Astrocyte of the hippocampus (primary cell): ENCODE measurements around the gene CHAC2.
"Not testable (repeated sequence)": the region's sequence is repeated elsewhere in the genome, so short reads cannot be mapped to it uniquely, and the experiment has no call there.

ENCODE experiments used
- DNase-seq: peaks from one replicate; pipeline ENCODE4 v3.0.0; 2011; ENCODE audit warnings: low read depth, low spot score

Gene CHAC2

GRCh38 chr2:53778536-53779162, 11.0 kb downstream of the CHAC2 start:
- no peak for DNase-seq

GRCh38 chr2:53780056-53780455, 12.5 kb downstream of the CHAC2 start:
- no peak for DNase-seq

DNA sequence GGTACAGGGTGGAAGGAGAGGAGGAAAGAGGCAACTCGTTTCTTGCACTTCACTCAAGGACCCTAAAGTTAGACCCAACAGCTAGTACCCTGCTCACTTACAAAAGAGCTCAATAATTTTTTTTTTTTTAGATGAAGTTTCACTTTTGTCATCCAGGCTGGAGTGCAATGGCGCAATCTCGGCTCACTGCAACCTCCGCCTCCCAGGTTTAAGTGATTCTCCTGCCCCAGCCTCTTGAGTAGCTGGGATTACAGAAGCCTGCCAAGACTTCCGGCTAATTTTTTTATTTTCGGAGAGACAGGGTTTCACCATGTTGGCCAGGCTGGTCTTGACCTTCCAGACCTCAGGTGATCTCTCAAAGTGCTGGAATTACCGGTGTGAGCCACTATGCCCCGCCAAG, 15.1 kb downstream of the CHAC2 start:
- no peak for DNase-seq

DNA sequence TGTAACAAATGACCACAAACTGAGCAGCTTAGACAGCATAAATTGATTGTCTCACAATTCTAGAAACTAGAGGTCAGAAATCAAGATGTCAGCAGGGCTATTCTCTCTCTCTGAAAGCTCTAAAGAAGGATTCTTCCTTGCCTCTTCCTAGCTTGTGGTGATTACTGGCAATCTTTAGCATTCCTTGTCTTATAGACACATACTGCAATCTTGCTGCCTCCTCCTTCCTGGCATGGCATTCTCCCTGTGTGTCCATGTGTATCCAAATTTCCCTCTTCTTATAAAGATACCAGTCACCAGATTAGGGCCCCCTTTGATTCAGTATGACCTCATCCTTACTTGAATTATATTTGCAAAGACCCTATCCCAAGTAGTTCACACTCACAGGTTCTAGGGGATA, 16.8 kb downstream of the CHAC2 start:
- peak; percentile 10 for DNase-seq

GRCh38 chr2:53785366-53785765, 17.8 kb downstream of the CHAC2 start:
- DNase-seq, result peak; percentile 16

- DNase-seq, result peak; percentile 68
Observed at GRCh38 chr2:53786352-53786704, 18.7 kb downstream of the CHAC2 start.

- DNase-seq, result peak; percentile 96
Observed at GRCh38 chr2:53786705-53787613, 19.4 kb downstream of the CHAC2 start, which contains the start of the genes ASB3 and ERLEC1. TSS of gene ASB3 (minus strand) at chr2:53786953. CDS start at chr2:53765572, 21,381 bp downstream. TSS of gene ERLEC1 (plus strand) at chr2:53787044. CDS start at chr2:53787211, 167 bp downstream.

DNA sequence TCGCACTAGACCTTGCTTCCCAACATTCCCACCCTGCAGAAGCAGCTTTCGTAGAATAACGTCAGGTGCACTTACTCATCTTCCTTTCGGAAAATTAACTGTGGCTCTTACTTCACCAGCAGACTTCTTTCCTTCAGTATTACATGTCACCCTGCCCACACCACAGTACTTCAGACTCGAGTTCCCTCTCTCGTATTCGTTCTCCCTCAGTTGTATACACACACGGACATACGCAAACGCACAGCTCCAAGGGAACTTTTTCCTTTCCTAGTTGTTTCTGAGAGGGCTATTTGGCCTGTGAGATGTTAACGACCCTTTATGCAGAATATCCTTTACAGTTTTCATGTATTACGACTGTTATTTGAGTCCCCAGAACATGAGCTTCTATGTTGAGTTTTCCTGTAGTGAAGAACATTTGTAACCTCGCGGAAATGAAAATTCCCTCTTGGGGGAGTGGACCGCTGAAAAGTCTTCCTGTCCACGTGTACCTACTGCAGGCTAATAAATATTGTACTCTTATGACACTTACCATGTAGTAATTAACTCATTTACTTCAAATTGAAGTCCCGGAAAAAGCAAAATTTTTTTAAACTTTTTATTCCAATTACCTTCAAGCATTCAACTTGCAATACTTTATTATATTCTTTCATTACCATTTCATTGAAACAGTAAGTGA, 20.1 kb downstream of the CHAC2 start:
- DNase-seq, result peak; percentile 28

DNA sequence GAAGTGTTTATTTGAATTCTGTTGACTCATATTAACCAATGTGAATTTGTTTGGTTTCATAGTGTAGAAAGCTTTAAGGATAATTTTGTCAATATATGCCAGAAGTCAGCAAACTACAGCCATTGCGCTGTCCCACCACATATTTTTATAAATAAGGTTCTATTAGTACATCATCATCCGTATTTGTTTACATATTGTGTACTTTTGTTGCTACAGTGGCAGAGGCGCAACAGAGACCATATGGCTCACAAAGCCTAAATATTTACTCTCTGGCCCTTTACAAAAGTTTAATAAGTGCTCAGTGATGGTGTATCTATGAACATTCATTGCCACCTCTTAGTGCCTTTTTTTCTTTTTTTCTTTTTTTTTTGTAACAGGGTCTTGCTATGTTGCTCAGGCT, 25.7 kb downstream of the CHAC2 start:
- no peak for DNase-seq

DNA sequence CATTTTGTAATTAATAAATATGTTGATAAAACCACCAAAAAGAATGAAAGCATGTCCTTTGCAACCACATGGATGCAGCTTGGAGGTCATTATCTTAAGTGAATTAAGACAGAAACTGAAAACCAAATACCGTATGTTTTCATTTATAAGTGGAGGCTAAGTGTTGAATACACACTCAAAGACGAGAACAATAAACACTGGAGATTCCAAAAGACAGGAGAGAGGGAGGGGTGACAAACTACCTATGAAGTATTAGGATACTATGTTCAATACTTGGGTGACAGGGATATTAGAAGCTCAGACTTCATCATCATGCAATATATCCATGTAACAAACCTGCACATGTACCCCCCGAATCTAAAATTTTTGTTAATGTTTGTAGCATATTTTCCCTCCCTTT, 26.2 kb downstream of the CHAC2 start:
- no peak for DNase-seq

DNA sequence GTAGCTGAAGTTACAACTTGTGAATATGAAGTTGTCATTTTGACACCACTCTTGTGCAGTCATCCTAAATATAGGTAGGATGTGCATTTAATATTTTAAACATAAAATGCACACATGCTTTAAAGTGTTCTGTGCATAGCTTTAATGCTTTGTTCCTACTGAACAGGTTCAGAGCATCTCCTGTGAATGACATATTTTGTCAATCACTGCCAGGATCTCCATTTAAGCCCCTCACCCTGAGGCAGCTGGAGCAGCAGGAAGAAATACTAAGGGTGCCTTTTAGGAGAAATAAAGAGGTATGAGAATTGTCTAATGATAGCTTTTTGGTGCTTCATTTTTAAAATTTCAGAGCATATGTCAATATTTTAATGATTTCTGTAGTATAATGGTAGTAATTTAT, 33.9 kb downstream of the CHAC2 start:
- no peak for DNase-seq

DNA sequence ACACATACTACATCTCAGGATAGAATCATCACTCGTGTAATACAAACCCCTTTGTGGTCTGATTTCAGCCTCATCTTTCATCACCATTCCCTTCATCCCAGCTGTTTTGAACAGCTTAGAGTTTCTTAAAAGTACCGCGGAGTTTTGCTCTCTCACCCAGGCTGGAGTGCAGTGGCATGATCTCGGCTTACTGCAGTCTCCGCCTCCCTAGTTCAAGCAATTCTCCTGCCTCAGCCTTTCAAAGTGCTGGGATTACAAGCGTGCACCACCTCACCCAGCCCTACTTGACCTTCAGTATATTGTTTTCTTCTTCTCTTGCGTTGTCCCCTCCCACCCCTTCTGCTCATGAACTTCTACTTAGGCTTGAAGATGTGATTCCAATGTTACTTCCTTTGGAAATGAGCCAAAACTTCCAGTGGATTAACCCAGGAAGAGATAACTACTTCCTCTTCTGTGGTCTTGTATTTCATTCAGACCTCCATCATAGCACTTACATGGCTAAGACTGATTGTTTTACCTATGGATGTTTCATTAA, 35.1 kb downstream of the CHAC2 start:
- DNase-seq, result no peak

DNA sequence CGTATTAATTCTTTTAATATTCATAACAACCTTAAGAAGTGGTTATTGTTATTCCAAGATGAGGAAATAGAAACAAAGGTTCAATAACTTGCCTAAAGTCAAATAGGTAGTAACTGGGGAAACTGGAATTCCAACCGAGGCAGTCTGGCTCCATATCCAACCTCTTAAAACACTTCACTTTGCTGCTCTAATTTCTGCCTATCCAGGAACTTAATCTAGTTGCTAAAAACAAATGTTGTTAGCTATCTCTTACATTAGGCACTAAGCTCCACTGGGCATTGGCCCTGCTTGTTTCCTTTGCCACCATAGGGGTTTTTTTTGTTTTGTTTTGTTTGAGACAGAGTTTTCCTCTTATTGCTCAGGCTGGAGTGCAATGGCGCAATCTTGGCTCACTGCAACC, 44.0 kb downstream of the CHAC2 start:
- DNase-seq, result no peak

DNA sequence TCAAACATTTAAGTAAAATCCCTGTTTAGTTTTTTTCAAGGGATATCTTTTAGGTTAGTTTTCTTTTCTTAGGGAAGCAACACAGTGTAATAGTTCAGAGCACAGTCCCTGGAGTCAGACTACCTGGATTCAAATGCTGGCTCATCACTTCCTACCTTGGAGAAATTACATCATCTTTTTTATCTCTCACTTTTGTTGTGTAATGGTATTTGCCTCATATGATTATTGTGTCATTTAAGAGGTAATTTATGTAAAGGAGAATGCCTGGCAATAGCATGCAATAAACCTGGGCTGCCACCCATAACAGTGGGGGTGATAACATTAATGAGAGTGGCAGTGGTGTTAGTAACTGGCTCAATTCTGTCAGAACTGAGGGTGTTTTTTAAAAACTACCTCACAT, 45.5 kb downstream of the CHAC2 start:
- DNase-seq, result no peak

- DNase-seq, result no peak
Observed at GRCh38 chr2:53818854-53819435, 51.3 kb downstream of the CHAC2 start.

DNA sequence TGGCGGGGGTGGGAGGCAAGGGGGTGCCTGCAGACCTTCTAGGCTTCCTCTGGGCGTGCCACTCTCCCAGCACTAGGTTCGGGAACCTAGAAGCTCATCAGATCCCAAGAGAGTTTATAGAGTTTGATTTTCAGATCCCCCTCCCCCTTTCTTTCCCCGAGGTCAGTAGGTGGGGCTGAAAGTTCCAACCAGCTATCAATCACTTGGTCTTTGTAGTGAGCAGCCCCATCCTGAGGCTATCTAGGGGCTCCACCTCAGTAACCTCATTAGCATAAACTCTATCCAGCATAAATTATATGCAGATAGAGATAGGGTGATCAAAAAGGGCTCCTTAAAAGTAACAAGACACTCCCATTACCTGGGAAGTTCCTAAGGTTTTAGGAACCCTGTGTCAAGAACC, 52.0 kb downstream of the CHAC2 start:
- no peak for DNase-seq

- no peak for DNase-seq
Observed at GRCh38 chr2:53820048-53820447, 52.4 kb downstream of the CHAC2 start.

DNA sequence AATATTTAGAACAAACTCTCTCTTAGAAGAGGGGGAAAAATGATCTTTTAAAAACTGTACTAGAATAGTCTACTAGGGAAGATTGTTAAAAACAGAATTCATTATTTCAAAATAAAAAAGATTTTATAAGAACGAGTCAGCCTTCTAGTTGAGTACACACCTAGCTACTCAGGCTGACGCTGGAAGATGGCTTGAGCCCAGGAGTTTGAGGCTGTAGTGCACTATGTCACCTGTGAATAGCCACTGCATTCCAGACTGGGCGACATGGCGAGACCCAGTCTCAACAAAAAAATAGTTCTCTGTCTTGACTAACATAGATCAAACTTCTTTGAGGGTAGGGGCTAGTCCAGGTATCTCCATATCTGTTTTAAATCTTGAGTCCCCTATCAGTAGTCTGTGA, 53.1 kb downstream of the CHAC2 start:
- peak; percentile 61 for DNase-seq

DNA sequence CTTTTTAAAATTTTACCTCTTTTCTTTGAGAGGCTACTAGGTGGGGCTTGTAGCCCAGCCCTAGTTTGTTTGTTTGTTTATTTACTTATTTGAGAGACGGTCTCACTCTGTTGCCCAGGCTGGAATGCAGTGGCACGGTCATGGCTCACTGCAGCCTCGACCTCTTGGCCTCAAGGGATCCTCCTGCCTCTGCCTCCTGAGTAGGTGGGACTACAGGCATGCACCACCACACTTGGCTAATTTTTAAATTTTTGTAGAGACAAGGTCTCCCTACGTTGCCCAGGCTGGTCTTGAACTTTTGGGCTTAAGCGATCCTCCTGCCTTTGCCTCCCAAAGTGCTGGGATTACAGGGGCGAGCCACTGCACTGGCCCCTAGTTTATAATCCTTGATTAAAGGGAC, 54.2 kb downstream of the CHAC2 start:
- DNase-seq, result no peak

DNA sequence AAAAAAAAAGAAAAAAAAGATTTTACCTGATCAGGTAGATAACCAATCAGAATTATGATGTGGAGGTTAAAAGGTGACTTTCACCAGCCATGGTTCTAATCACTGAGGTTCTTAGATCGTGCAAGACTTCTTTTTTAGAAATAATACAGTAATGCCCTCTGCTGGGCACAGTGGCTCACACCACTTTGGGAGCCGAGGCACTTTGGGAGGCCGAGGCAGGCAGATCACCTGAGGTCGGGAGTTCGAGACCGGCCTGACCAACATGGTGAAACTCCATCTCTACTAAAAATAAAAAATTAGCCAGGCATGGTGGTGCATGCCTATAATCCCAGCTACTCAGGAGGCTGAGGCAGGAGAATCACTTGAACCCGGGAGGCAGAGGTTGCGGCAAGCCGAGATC, 56.0 kb downstream of the CHAC2 start:
- DNase-seq, result not testable (repeated sequence)
